GM12892 (cell line): ENCODE measurements around the gene EXOSC9.

ENCODE experiments used
- DNase-seq: peaks from one replicate; pipeline ENCODE4 v3.0.0; 2011; ENCODE audit not compliant: insufficient read length
- FAIRE-seq: peaks from 2 replicates; lab custom pipeline; 2011; peaks lifted over from hg19 to GRCh38; lab: Jason Lieb, UNC
- POLR2A ChIP-seq: IDR thresholded peaks from 2 replicates; pipeline ENCODE4 v1.6.1; 2011; ENCODE audit warnings: low read depth, low read length, control low read depth
- POLR2AphosphoS5 ChIP-seq: IDR thresholded peaks from 2 replicates; pipeline ENCODE4 v1.6.1; 2011; ENCODE audit warnings: low read depth, low read length, control low read depth
- TAF1 ChIP-seq: IDR thresholded peaks from 2 replicates; pipeline ENCODE4 v1.6.1; 2011; ENCODE audit warnings: low read depth, mild to moderate bottlenecking, control low read depth, low read length, borderline replicate concordance

EXOSC9 gene

GRCh38 chr4:121776610-121777401 lies 24.3 kb upstream of the EXOSC9 start:
- no peak for DNase-seq
- no peak for TF ChIP-seq POLR2A
- TF ChIP-seq POLR2AphosphoS5 = no peak
- no peak for TF ChIP-seq TAF1
- no peak for FAIRE-seq

GRCh38 chr4:121777625-121778024 lies 23.5 kb upstream of the EXOSC9 start:
- no peak for DNase-seq
- TF ChIP-seq POLR2A (no peak), POLR2AphosphoS5 (no peak), TAF1 (no peak)
- FAIRE-seq = peak; percentile 74

- DNase-seq = no peak
- TF ChIP-seq POLR2A (no peak), TAF1 (no peak), POLR2AphosphoS5 (no peak)
- FAIRE-seq = no peak
Measured at GRCh38 chr4:121778991-121779628, 22.0 kb upstream of the EXOSC9 start.

GRCh38 chr4:121783210-121783609 lies 17.9 kb upstream of the EXOSC9 start:
- no peak for DNase-seq
- FAIRE-seq = no peak
- TF ChIP-seq TAF1 = no peak
- TF ChIP-seq POLR2A = no peak

GRCh38 chr4:121784401-121784800 lies 16.7 kb upstream of the EXOSC9 start:
- TF ChIP-seq TAF1 = no peak
- TF ChIP-seq POLR2A = no peak
- TF ChIP-seq POLR2AphosphoS5 = no peak
- FAIRE-seq = no peak
- DNase-seq = no peak

GRCh38 chr4:121784975-121785374 lies 16.1 kb upstream of the EXOSC9 start:
- TF ChIP-seq POLR2A = no peak
- DNase-seq (no peak), FAIRE-seq (no peak)

GRCh38 chr4:121785479-121785878 lies 15.6 kb upstream of the EXOSC9 start:
- TF ChIP-seq POLR2A (no peak), POLR2AphosphoS5 (no peak), TAF1 (no peak)
- FAIRE-seq = no peak
- no peak for DNase-seq

- TF ChIP-seq POLR2A (no peak), TAF1 (no peak), POLR2AphosphoS5 (no peak)
- DNase-seq (no peak), FAIRE-seq (no peak)
Measured at GRCh38 chr4:121786221-121786620, 14.9 kb upstream of the EXOSC9 start.

- FAIRE-seq = peak; percentile 81
- no peak for TF ChIP-seq POLR2AphosphoS5
- no peak for TF ChIP-seq POLR2A
- TF ChIP-seq TAF1 = no peak
- no peak for DNase-seq
Measured at GRCh38 chr4:121788896-121789295, 12.2 kb upstream of the EXOSC9 start.

- FAIRE-seq (no peak), DNase-seq (no peak)
- TF ChIP-seq POLR2AphosphoS5 (no peak), TAF1 (no peak), POLR2A (no peak)
Measured at GRCh38 chr4:121789455-121789854, 11.7 kb upstream of the EXOSC9 start.

GRCh38 chr4:121789960-121790829 lies 10.9 kb upstream of the EXOSC9 start:
- FAIRE-seq = no peak
- no peak for DNase-seq

More at GRCh38 chr4:121789960-121790829, 10.9 kb upstream of the EXOSC9 start:
- TF ChIP-seq TAF1 = no peak
- TF ChIP-seq POLR2AphosphoS5 = no peak
- no peak for TF ChIP-seq POLR2A
